WTC11 (cell line): Measurements from ENCODE around the gene SMAD7. TPM values are rescaled to one million over a fixed set of nuclear protein-coding genes. Genes with fewer than 3 reads are reported as not detected.

ENCODE experiments used
- ATAC-seq: fragments of 200-7000 bp; cut with Tn5 transposase; 2 replicates; pipeline ENCODE4 v1.10.0; 2021; ENCODE audit warnings: mild to moderate bottlenecking, moderate library complexity
- CTCF ChIA-PET: fragments of 300-600 bp; sonication (Branson Sonifier 250); formaldehyde crosslinking; loops from one replicate; lab custom pipeline; 2021; ENCODE audit warnings: antibody characterized with exemption; lab: Charles Lee
- POLR2A ChIA-PET: fragments of 350-600 bp; sonication (Branson Sonifier 250); formaldehyde crosslinking; loops from one replicate; lab custom pipeline; 2021; ENCODE audit warnings: antibody characterized with exemption; lab: Charles Lee
- DNase-seq: peaks from one replicate; pipeline ENCODE4 v3.0.0; 2021; ENCODE audit warnings: low spot score
- H3K27ac Mint-ChIP-seq: 2 replicates; pipeline ENCODE4 v1.8.0; 2021; ENCODE audit warnings: mixed read lengths
- H3K27me3 Mint-ChIP-seq: 2 replicates; pipeline ENCODE4 v1.8.0; 2021; ENCODE audit warnings: low read depth, mild to moderate bottlenecking, moderate library complexity, mixed read lengths
- H3K36me3 Mint-ChIP-seq: 2 replicates; pipeline ENCODE4 v1.8.0; 2021; ENCODE audit warnings: mixed read lengths
- H3K4me1 Mint-ChIP-seq: 2 replicates; pipeline ENCODE4 v1.8.0; 2022; ENCODE audit warnings: mixed read lengths
- H3K4me3 Mint-ChIP-seq: 2 replicates; pipeline ENCODE4 v1.8.0; 2021; ENCODE audit warnings: mild to moderate bottlenecking, moderate library complexity, mixed read lengths
- H3K9me3 Mint-ChIP-seq: 2 replicates; pipeline ENCODE4 v1.8.0; 2021; ENCODE audit warnings: mixed read lengths
- ARID4B ChIP-seq: sonication (generic); formaldehyde crosslinking; IDR thresholded peaks from 2 replicates; pipeline ENCODE4 v1.8.0; 2023; ENCODE audit warnings: missing genetic modification reagents, mild to moderate bottlenecking, borderline replicate concordance
- HMGA2 ChIP-seq: fragments of 250-450 bp; sonication (Bioruptor Pico); IDR thresholded peaks from 2 replicates; pipeline ENCODE4 v1.4.0; 2021; ENCODE audit warnings: mild to moderate bottlenecking, moderate library complexity
- JAZF1 ChIP-seq: fragments of 250-450 bp; sonication (Bioruptor Pico); IDR thresholded peaks from 2 replicates; pipeline ENCODE4 v1.9.0; 2021; ENCODE audit warnings: moderate library complexity, mild to moderate bottlenecking, inconsistent platforms
- NFE2L1 ChIP-seq: sonication (generic); formaldehyde crosslinking; IDR thresholded peaks from 2 replicates; pipeline ENCODE4 v1.8.1; 2023; ENCODE audit warnings: missing genetic modification reagents
- RELA ChIP-seq: sonication (generic); formaldehyde crosslinking; IDR thresholded peaks from 2 replicates; pipeline ENCODE4 v1.8.1; 2022; ENCODE audit warnings: missing genetic modification reagents, mild to moderate bottlenecking, borderline replicate concordance
- ZBTB43 ChIP-seq: sonication (generic); formaldehyde crosslinking; IDR thresholded peaks from 2 replicates; pipeline ENCODE4 v1.8.1; 2023; ENCODE audit warnings: mild to moderate bottlenecking, missing genetic modification reagents
- ZNF512 ChIP-seq: sonication (generic); formaldehyde crosslinking; IDR thresholded peaks from 2 replicates; pipeline ENCODE4 v1.8.1; 2022; ENCODE audit warnings: missing genetic modification reagents, borderline replicate concordance
- total RNA-seq: library from RNA; stranded (reverse); gene quantifications from 3 replicates; pipeline ENCODE4 v1.2.3, GENCODE V29; 2021
- TF ChIP-seq, protein P1 (sequence below): sonication (generic); formaldehyde crosslinking; IDR thresholded peaks from 2 replicates; pipeline ENCODE4 v1.8.1; 2022; ENCODE audit warnings: mild to moderate bottlenecking, moderate library complexity, missing genetic modification reagents
- TF ChIP-seq, protein P2 (sequence below): sonication (generic); formaldehyde crosslinking; IDR thresholded peaks from 2 replicates; pipeline ENCODE4 v1.8.1; 2022; ENCODE audit warnings: low read depth, mild to moderate bottlenecking, moderate library complexity, missing genetic modification reagents, borderline replicate concordance
- TF ChIP-seq, protein P3 (sequence below): fragments of 250-450 bp; sonication (Bioruptor Pico); IDR thresholded peaks from 2 replicates; pipeline ENCODE4 v1.9.0; 2021; ENCODE audit warnings: mild to moderate bottlenecking
- TF ChIP-seq, protein P4 (sequence below): sonication (generic); formaldehyde crosslinking; IDR thresholded peaks from 2 replicates; pipeline ENCODE4 v1.8.1; 2023; ENCODE audit warnings: mild to moderate bottlenecking, moderate library complexity, missing genetic modification reagents
- TF ChIP-seq, protein P5 (sequence below): fragments of 200-600 bp; IDR thresholded peaks from 2 replicates; pipeline ENCODE4 v1.8.0; 2022; ENCODE audit warnings: antibody characterized with exemption

Gene SMAD7
- total RNA-seq, 1 experiment from 2014 or later = 44.7 TPM

GRCh38 chr18:48948112-48949049 is 2.4 kb downstream of the SMAD7 start:
- TF ChIP-seq, protein P1, sequence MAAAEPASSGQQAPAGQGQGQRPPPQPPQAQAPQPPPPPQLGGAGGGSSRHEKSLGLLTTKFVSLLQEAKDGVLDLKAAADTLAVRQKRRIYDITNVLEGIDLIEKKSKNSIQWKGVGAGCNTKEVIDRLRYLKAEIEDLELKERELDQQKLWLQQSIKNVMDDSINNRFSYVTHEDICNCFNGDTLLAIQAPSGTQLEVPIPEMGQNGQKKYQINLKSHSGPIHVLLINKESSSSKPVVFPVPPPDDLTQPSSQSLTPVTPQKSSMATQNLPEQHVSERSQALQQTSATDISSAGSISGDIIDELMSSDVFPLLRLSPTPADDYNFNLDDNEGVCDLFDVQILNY (CRISPR knock-in tag) = 0 out of 2 replicates have a peak, but pooled peaks have one; percentile 30
- TF ChIP-seq, protein P2, sequence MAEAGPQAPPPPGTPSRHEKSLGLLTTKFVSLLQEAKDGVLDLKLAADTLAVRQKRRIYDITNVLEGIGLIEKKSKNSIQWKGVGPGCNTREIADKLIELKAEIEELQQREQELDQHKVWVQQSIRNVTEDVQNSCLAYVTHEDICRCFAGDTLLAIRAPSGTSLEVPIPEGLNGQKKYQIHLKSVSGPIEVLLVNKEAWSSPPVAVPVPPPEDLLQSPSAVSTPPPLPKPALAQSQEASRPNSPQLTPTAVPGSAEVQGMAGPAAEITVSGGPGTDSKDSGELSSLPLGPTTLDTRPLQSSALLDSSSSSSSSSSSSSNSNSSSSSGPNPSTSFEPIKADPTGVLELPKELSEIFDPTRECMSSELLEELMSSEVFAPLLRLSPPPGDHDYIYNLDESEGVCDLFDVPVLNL (CRISPR knock-in tag) = no peak
- TF ChIP-seq ZNF512 (CRISPR knock-in tag) = no peak
- no peak for TF ChIP-seq NFE2L1
- TF ChIP-seq ARID4B (CRISPR knock-in tag) = no peak
- TF ChIP-seq HMGA2 (CRISPR knock-in tag) = no peak
- no peak for TF ChIP-seq RELA (CRISPR knock-in tag)
- TF ChIP-seq, protein P3, sequence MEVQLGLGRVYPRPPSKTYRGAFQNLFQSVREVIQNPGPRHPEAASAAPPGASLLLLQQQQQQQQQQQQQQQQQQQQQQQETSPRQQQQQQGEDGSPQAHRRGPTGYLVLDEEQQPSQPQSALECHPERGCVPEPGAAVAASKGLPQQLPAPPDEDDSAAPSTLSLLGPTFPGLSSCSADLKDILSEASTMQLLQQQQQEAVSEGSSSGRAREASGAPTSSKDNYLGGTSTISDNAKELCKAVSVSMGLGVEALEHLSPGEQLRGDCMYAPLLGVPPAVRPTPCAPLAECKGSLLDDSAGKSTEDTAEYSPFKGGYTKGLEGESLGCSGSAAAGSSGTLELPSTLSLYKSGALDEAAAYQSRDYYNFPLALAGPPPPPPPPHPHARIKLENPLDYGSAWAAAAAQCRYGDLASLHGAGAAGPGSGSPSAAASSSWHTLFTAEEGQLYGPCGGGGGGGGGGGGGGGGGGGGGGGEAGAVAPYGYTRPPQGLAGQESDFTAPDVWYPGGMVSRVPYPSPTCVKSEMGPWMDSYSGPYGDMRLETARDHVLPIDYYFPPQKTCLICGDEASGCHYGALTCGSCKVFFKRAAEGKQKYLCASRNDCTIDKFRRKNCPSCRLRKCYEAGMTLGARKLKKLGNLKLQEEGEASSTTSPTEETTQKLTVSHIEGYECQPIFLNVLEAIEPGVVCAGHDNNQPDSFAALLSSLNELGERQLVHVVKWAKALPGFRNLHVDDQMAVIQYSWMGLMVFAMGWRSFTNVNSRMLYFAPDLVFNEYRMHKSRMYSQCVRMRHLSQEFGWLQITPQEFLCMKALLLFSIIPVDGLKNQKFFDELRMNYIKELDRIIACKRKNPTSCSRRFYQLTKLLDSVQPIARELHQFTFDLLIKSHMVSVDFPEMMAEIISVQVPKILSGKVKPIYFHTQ = no peak
- TF ChIP-seq, protein P4, sequence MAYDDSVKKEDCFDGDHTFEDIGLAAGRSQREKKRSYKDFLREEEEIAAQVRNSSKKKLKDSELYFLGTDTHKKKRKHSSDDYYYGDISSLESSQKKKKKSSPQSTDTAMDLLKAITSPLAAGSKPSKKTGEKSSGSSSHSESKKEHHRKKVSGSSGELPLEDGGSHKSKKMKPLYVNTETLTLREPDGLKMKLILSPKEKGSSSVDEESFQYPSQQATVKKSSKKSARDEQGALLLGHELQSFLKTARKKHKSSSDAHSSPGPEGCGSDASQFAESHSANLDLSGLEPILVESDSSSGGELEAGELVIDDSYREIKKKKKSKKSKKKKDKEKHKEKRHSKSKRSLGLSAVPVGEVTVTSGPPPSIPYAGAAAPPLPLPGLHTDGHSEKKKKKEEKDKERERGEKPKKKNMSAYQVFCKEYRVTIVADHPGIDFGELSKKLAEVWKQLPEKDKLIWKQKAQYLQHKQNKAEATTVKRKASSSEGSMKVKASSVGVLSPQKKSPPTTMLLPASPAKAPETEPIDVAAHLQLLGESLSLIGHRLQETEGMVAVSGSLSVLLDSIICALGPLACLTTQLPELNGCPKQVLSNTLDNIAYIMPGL (CRISPR knock-in tag) = peak; percentile 56; the same call in 1 of the 2 replicates
- TF ChIP-seq ZBTB43 = no peak
- TF ChIP-seq, protein P5, sequence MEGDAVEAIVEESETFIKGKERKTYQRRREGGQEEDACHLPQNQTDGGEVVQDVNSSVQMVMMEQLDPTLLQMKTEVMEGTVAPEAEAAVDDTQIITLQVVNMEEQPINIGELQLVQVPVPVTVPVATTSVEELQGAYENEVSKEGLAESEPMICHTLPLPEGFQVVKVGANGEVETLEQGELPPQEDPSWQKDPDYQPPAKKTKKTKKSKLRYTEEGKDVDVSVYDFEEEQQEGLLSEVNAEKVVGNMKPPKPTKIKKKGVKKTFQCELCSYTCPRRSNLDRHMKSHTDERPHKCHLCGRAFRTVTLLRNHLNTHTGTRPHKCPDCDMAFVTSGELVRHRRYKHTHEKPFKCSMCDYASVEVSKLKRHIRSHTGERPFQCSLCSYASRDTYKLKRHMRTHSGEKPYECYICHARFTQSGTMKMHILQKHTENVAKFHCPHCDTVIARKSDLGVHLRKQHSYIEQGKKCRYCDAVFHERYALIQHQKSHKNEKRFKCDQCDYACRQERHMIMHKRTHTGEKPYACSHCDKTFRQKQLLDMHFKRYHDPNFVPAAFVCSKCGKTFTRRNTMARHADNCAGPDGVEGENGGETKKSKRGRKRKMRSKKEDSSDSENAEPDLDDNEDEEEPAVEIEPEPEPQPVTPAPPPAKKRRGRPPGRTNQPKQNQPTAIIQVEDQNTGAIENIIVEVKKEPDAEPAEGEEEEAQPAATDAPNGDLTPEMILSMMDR = no peak
- no peak for TF ChIP-seq JAZF1 (CRISPR knock-in tag)
- Mint-ChIP-seq H3K36me3 (peaks cover 40% of the 10 kb centered on the region), H3K4me3 (peak overlapping the region; percentile 97), H3K27ac (no peak overlapping the region), H3K4me1 (peaks cover 55% of the 10 kb centered on the region), H3K9me3 (no peaks in the 10 kb centered on the region), H3K27me3 (no peaks in the 10 kb centered on the region; the same call in 1 of the 2 replicates)
- CTCF ChIA-PET = no interaction called here
- POLR2A ChIA-PET = no interaction called here
- peak; percentile 63 for DNase-seq
- ATAC-seq = no peak
